Putamen (tissue), 1 donor: ENCODE data around the gene KCNQ1.

Source experiments
- DNase-seq: peaks from one replicate; pipeline ENCODE4 v3.0.0-alpha.2; 2016; ENCODE audit warnings: low spot score

KCNQ1 gene

DNA sequence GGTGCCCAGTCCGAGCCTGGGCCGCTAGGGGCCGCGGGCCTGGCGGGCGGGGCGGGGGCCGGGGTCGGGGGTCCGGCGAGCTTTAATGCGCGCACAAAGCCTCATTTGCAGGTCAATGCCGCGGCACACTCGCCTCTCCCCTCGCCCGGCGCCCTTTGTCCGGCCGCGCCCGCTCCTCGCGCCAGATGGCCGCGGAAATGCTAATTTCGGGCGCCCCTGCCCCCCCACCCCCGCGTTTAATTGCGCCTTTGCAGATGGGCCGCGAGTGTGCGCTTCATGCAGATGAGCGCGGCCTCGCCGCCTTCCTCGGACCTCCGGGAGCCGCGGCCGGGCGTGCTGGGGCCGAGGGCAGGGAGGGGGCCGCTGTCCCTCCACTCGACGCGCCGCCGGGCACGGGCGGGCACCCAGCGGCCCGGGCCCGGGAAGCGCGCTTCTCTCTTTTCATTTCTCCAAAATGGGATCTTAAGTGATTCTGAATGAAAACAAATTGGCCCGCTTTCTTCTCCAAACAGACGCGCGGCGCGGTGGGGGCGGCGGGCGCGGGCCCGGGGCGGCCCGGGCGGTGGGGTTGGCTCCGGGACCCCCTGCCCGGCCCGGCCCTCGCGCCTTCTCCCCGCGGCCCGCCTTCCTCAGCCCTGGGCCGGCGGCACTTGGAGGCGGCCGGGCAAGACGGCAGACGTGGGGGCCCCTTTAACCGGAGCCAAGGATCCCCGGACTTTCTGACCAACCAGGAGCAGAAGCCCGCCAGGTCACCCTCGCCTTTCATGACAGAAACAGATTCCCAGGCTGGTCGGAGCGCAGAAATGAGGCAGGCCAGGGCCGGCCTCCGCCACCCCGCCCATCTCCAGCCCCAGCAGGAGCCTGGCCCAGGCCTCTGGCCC lies 417.8 kb downstream of the KCNQ1 start:
- no peak for DNase-seq

DNA sequence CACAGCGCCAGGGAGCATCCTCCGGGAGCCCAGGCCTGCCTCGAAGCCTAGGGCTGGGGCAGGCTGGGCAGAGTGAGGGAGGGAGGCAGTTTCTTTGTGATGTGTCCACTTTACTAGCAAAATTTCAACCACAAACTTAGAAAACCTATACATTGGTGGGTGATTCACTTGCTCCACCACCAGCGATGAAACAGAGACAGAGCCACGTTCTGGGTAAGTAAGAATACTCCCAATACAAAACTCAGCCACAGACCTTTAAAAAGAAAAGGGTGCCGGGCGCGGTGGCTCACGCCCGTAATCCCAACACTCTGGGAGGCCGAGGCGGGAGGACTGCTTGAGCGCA lies 418.4 kb downstream of the KCNQ1 start:
- DNase-seq, result no peak

DNA sequence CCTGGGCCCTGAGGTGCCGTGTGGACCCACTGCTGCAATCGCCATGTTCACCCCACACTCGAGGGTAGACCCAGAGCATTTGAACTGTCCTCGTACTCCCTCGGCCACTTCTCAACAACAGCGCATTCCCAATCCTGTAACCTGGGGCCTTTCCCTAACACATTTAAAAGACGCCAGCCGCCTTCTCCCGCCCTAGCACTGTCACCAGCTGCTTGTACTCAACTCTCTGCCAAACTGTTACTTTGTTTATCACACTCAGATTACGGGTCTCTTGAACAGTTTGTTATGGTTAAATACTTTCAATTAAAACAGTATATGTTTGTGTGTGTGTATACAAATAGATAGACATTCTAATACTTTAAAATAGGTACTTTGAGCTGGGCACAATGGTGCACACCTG lies 420.1 kb downstream of the KCNQ1 start:
- DNase-seq, result no peak

DNA sequence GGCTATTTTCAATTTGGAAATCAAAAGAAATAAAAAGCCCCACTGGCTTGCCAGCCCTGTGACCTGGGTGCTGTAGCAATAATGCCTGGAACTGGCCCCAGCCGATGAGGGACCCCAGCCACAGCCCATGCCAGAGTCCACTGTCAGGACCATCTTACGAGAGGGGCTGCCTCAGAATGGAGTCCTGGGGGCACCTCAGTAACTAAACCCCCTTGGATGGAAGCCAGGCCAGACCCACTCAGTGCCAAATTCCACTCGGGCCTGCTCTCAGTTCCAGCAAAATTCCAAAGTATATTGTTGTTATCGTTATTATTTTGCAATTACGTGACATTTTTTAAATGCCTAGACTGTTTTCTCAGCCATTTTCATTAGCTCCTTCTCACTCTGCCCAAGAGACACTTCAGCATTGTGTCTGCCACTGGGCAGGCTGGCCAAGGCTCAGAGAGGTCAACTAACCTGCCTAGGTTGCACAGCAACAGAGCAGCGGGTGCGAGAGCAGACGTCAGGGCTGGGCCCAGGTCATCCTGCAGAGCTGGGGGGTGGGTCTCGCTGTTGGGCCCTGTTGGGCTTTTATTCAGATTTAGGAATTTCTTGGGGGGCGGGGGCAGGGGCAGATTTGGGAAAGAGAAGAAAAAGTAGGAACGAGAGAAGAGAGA lies 421.2 kb downstream of the KCNQ1 start:
- no peak for DNase-seq

DNA sequence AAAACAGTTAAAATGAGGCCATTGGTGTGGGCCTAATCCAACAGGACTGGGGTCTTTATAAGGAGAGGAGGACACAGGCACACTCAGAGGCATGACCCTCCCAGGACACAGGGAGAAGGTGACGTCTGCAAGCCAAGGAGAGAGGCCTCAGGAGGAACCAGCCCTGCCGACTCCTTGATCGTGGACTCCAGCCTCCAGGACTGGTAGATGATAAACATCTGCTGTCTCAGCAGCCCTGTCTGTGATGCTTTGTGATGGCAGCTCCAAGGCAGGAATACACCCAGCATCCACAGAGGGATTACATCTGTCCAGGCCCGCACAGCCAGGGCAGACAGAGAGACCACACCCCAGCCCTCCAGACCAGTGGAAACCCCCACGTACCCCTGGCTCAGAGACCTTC lies 422.3 kb downstream of the KCNQ1 start:
- DNase-seq, result no peak

DNA sequence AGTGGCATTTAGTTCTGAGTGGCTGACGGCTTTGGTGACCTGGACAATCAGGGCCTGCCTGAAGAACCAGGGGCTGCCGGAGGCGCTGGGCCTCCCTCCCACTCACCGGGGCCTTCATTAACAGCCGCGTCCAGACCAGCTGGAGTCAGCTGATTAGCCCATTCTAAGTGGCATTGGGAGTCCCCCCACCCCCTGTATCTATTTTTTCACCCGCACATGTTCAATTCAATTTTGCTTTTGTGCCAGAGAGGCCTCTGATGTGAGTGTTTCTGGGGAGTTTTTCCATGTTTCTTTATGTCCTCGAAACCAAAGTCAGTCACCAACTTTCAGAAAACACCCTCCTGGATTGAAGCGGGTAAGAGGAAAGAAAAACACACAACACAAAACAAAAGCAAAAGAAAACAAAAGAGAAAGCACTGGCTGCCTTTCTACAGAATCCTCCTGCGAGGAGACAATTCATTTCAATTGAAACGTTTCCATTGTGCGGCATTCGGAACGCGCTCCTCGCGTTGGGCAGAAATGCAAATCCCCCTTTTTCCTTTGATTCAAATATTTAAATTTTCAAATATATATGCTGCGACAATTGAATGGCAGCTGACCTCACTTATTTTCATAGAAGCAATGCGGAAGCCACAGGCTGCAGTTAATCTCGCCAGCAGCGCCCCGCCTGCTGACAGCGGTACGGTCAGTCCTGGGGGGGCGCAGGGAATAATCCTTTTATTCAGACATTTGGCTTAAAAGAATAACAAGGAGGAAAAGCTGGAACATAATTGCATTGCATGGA lies 423.1 kb downstream of the KCNQ1 start:
- DNase-seq, result no peak

DNA sequence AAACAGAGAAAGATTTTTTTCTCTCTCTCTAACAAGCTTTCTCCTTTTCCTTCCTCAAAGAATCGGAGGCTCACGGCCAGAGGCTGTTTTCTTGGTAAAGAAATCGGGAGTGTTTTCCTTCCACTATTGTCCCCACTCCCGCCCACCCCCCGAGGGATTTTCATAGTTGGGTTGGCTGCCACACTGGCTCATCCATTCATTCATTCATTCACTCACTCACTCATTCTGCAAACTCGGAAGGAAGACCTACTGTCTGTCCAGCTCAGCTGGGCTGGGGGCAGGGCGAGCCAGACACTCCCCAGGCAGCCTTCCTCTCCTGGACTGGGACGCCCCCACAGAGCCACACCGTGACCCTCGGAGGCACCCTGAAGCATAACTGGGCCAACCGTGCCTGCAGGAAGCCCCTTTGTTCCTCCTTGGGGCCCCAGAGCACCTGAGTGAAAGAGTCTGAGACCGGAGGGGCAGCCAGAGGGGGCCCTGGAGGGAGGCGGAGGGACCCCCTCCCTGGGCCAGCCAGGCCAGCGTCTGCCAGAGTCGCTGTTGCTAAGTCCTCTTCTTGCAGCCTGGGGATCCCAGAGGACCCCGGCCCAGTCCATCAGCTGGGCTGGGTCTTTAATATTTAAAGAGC lies 423.8 kb downstream of the KCNQ1 start:
- no peak for DNase-seq

DNA sequence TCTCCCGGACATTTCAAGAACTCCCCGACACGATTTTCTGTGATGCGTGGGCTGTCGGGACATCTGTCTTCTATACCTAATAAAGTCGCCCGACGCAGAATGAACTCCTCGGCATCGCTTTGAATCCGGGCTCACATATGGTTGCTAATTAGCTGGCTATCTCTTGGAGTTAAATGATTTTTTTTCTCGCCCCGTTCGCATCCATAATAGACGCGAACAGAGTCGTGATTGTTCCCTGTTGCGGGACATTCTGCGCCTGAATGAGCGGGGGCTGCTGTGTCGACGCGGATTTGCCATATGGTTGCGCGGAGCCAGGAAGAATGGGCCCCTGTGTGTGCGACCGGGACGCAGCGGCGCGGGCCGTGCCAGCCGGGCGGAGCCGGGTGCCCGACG lies 424.3 kb downstream of the KCNQ1 start:
- peak; percentile 90 for DNase-seq

DNA sequence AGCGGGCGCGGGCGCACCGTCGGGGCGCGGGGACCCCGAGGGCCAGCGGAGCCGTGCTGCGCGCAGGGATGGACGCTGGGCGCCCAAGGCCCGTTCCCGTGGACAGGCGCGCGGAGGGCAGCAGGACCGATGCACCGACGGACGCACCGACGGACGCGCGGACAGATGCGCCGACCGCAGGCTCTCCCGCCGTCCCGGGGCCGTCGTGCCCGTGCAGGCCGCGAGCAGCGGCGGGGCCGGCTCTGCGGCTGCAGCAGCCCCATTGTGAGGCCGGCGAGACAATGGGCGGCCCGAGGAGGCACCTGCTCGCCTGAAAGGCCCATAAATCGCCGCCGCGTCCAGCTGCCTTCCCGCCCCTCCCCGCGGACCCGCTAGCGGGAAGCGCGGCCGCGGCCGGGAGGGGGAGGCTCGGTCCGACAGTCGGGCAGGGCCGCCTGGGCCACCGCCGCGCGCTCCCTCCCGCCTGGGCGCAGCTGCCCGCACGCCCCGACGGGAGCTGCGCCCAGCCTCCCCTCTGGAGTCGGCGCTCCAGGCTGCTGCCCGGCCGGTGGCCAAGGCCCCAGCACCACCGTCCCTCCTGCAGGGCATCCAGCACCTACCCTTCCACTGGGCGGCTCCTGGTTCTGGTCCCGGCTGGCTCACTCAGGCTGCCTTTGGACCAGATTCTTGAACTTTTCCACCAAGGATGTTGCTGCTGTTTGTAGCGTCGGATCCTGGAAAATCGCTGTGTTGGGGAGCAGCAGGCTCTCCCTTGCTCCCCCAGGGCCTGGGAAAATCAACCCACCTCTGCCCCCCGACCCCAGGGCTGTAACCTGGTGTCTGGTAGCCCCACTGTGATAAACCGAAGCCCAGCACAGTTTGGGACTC lies 425.0 kb downstream of the KCNQ1 start:
- DNase-seq, result peak; percentile 58

DNA sequence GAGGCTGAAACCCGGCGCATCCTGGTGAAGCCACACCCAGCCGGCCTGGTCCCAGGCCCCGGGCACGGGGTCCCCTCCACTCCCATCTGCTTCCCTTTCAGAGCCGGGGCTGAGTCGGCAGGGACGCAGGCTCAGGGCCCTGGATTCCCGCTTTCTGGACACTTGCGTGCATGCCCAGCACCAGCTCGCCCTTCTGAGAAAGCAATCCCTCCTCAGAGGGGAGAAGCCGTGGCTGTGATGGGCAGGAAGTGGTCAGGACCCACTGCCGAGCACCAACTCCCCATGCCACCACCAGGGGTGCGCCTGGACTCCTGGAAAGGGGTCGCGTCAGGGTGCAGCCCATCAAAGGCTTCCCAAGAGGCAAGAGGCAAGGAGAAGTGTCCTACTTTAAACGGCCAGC lies 425.7 kb downstream of the KCNQ1 start:
- DNase-seq, result no peak

DNA sequence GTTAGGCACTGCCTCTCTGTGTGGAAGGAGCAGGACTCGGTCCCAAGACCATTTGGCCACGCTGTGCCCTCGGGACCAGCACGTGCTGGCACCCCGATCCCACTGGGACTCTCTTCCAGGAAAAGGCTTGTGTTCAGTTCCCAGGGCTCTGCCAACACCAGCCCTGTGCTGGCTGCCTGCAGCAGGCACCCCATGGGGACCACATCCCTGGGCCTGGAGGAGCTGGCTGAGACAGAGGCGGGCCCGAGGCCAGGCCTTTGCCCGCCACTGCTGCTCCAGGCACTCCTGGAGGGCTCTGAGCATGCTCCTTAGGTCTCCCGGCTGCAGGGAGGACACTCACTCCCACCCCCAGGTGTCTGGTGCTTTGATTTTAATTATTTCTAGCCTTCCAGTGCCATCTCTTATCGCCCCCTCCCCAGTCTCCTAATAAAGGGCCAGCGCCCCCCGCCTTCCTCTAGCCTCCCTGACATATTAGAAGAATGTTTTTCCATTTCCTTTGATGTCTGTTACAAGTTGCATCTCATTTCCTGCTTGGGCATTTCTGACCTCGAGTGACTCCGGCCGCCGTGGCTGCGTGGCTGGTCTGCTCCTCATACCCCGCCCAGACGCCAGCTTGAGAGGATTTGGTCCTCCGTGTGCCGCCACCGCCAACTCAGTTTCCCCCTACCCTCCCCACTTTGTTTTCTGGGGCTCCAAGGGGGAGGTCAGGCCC lies 426.3 kb downstream of the KCNQ1 start:
- no peak for DNase-seq

DNA sequence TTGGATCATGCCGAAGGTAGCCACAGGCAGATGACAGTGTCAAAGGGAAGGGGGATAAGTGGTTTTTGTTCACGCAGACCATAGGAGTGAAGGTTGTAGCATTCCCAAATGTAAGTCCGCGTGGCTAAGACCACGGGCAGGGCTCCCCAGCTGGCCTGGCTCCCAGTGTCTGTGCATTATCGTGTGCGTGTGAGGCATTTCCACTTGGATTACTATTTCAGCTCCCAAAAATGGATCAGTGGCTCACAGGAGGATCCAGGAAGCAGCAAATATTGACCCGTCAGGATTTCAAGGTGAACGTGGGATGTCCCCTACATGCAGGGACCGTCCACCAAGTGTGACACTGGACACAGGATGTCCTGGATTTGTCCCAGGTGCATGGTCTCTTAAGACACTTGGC lies 430.2 kb downstream of the KCNQ1 start:
- no peak for DNase-seq

DNA sequence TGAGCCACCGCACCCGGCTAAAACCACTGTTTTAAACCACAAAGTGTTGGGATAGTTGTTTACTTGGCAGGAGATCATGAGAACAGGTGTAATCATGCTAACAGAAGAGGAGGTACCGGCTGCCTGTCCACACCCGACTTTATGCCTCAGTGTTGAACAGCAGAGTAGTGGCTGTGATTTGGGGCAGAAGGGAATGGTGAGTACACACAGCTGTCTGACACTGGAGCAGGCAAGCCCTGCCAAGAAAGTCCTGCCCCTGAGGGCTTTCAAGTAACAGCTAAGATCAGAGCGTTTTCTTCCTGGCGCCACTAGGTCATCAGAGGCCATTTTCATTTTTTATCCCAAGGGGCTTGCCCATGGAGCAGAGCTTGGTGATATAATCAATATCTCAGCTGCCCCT lies 432.7 kb downstream of the KCNQ1 start:
- DNase-seq, result no peak

DNA sequence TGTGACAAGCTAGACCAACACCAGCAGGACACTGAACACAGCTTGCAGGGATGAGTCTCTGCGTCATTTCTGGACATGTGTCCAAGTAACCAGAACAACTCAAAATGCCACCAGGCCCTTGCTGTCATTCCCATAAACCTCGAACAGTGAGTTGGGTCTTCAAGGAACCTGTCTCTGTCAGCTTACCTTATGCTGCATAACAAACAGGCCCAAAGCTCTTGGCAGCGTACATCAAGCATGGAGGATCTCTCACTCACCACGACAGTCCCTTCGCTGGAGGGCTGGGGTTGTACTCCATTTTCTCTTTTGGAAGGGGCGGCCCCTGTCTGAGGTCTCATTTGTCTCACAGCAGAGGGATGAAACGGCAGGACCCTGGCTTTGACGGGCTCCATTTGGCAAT lies 434.0 kb downstream of the KCNQ1 start:
- no peak for DNase-seq

DNA sequence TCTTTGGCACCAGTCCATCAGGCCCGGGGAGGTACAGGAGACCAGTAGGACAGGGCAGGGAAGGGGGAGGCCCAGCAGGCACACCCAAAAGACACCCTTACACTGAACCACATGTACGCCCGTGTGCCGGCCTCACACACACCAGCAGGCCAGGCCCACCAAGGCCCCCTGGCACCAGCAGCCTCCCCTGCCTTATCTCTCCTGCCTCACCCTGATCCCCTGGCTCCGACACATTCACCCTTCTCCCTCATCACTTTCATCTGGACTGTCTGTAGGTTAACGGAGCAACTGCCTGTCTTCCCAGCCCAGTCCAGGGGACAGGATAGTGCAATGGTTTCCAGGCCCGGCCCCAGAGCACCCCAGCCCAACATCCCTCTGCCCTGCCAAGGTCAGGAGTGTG lies 435.8 kb downstream of the KCNQ1 start:
- no peak for DNase-seq

DNA sequence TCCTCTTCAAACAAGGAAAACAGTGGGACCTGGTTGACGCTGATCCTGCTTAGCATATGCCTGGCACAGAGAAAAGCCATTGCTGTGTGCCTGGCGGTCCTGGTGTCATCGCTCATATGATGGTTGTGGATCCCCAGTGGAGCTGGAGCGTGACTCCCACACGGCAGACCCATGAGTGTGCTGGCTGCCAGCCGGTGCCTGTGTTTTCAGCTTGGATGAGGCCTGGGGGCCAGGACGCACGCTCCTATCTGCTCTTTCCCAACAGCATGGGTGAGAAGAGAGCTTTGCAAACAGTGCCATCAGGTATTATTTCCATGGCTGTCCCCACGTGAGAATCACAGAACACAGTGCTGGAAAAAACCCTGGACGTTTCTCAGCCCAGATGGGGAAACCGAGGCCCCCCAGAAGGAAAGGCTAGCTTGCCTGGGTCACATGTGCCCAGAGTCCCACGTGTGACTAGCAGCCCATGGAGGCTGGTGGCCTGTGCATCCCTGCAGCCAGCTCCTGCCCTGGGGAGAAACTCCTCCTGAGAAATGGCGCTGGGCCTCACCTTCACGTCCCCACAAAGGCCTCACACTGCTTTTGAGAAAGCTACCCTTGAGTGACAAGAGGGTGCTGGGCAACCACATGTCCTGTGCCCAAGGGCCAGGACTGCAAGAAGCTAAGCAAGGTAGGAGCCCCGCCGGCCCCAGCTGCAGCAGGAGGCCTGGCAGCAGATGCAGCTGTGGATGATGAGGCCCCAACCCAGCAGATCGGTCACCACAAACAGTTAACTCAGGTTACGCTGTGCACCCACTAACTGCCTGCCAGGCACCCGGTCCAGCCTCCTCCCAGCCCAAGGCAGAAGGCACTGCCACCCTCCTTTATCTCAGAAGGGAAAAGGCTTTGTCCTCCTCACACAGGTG lies 436.5 kb downstream of the KCNQ1 start:
- no peak for DNase-seq

DNA sequence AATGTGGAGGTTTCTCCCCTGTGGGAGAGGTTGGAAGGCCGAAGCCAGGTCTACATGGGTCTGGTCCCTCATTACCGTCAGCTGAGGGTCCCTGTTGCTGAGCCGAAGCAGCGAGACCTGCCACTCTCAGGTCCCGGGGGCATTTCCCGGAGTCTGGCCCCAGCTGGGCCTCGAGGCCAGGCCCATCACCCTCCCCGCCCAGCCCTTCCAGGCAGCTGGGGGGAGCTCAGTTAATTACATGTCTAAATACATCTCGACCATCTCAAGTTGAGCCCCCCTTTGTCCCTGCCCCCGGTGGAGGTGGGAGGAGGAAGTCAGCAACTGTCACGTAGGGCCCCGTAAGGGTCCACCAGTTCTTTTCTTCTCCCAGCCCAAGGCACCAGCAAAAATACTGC lies 437.2 kb downstream of the KCNQ1 start:
- no peak for DNase-seq

DNA sequence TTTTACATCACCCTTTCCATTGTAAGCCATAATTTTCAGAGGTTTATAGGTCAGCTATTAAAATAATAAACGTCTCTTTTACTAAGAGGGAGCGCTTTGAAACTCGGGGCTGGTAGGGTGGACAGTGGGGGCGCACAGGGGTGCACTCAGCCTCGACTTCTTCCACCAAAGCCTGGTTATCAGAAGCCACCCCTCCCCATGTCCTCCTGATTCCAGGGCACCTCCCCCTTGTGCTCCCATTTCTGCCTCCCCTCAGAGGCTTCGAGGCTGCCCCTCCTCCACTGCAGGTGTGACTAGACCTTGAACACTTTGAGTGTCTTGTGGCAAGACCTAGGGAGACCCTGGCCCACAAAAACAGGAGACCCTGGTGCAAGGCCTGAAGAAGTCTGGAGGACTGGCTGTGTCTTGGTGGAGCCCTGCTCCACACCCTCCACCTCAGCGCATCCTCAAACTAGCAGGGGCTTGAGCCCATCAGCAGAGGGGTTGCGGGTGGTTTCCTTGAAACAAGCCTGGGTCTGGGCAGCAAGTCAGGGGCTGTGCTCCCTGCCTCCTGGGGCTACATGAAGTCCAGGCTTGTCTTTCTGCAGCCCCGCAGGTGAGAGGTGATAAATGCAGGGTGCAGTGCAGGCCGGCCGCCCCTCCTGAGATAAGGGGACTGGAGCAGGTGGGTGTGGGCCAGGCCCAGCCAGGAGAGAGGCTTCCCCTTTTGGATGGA lies 437.7 kb downstream of the KCNQ1 start:
- DNase-seq, result no peak

DNA sequence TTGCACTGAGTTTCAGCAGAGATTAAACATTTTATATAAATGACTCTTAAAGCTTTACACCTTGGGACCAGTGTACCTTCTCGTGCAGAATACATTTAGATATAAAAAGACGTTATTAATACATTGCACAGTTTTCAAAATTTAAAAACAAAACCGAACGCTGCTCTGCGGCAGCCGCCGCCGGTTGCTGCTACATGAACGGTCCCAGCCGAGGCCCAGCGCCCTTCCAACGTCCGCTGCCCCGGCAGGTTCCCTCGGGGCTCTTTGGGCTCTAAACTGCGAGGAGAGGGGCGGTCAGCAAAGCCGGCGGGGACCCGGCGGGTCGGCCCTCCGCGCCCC lies 438.8 kb downstream of the KCNQ1 start:
- DNase-seq, result no peak
